ENCODE measurements around the gene CPTP.

CPTP gene

DNA sequence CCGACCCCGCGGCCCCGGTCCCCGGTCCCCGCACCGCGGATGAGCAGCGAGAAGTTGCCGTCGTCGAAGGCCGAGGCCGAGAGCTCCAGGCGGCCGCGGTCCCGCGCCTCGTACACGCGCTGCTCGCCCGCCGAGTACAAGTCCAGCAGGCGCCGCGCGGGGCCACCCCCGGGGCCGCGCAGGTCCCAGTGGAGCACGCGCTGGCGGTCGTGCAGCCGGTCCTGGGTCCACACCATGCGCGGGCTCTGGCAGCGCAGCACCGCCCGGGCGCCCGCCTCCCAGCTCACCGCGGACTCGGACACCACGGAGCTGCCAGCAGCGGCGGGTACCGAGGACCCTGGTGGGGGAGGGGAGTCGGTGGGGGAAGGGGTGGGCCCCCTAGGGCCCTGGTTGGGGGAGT, 30.8 kb downstream of the CPTP start:
- peak; percentile 67 for DNase-seq (ENCODE audit: low spot score)
- TF ChIP-seq, protein P1, sequence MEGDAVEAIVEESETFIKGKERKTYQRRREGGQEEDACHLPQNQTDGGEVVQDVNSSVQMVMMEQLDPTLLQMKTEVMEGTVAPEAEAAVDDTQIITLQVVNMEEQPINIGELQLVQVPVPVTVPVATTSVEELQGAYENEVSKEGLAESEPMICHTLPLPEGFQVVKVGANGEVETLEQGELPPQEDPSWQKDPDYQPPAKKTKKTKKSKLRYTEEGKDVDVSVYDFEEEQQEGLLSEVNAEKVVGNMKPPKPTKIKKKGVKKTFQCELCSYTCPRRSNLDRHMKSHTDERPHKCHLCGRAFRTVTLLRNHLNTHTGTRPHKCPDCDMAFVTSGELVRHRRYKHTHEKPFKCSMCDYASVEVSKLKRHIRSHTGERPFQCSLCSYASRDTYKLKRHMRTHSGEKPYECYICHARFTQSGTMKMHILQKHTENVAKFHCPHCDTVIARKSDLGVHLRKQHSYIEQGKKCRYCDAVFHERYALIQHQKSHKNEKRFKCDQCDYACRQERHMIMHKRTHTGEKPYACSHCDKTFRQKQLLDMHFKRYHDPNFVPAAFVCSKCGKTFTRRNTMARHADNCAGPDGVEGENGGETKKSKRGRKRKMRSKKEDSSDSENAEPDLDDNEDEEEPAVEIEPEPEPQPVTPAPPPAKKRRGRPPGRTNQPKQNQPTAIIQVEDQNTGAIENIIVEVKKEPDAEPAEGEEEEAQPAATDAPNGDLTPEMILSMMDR (IDR thresholded peaks at IDR 0.05; ENCODE audit: borderline replicate concordance, control extremely low read depth, extremely low read depth, insufficient read depth, missing control alignments) = no peak
- in situ Hi-C loops (cut with MboI; ENCODE audit: low sequenced_read_pairs, unreplicated experiment) = no loop called here

DNA sequence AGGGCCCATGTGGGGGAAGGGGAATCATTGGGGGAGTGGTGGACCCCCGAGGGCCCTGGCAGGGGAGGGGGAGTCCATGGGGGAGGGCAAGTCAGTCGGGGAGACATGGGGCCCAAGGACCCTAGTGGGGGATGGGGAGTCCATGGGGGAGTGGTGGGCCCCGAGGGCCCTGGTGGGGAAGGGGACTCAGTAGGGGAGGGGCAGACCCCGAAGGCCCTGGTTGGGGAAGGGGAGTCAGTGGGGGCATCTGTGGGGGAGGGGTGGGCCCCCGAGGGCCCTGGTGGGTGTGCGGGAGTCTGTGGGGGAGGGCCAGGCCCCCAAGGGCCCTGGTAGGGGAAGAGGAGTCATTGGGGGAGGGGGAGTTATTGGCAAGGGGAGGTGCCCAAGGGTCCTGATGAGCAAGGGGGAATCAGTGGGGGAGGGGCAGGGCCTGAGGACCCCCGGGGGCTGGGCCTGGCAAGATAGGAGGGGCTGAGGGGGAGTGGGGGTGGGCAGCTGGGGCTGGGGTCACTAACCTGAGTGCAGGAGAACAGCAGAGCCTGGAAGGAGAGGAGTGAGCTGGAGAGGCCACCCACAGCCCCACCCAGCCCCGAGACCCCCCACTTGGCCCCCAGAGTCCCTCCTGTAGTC, 31.7 kb downstream of the CPTP start:
- in situ Hi-C loops (cut with MboI; ENCODE audit: low sequenced_read_pairs, unreplicated experiment) = no loop called here
- no peak for DNase-seq (ENCODE audit: low spot score)

DNA sequence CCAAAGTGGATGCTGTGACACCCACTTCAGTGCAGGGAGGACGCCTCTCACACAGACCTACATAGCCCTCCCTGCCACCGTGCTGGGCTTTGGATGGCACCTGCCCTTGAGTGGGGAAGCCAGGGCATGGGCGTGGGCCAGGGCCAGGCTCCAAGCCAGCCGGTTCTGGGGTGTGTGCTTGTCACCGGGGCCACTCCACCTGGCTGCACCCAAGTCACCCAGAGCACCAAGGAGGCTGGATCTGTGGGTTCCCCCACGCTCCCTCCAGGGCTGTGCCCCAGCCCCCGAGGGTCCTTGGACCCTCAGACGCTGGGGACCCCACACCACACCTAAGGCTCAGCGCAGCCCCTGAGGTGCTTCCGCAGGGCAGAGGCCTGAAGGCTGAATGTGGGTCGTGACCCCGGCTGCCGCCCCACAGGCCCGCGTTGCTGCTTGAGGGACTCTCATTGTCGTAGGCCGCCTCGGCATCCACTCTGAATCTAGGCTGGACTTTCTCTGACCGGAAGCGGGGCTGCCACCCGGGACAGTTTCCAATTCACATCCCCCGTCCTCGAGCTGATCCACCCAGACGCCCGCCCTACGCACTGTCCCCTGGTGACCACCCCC, 32.3 kb downstream of the CPTP start:
- TF ChIP-seq, protein P1 (IDR thresholded peaks at IDR 0.05; ENCODE audit: borderline replicate concordance, control extremely low read depth, extremely low read depth, insufficient read depth, missing control alignments) = no peak
- no peak for DNase-seq (ENCODE audit: low spot score)
- in situ Hi-C loops (cut with MboI; ENCODE audit: low sequenced_read_pairs, unreplicated experiment) = no loop called here

More for the DNA sequence above, 31.7 kb downstream of the CPTP start:
- TF ChIP-seq, protein P1 (IDR thresholded peaks at IDR 0.05; ENCODE audit: borderline replicate concordance, control extremely low read depth, extremely low read depth, insufficient read depth, missing control alignments) = no peak

DNA sequence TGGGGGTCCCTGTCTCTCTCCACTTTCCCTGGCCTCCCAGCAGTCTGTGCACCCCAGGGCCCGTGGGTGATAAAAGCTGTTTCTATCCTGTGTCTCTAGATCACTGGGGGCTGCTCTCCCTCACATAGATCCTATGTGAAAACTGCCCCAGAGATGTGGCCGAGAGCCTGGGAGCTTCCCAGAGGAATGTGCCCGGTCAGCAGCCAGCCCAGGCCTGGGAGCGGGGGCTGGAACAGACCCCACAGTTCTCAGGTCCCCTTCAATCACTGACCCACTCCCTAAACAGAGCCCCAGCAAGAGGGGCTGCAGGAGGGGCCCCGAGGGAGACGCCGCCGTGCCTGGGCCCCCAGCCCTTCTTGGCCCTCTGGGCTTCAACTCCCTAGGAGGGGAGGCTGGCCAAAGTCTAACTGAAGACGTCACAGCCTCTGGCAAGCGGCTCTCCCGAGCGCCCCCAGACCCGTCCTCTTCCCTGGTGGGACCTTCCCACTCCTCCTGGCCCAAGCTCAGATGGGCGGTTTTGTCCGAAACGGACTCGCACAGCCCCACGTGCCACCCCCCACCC, 33.4 kb downstream of the CPTP start:
- DNase-seq (ENCODE audit: low spot score) = no peak
- TF ChIP-seq, protein P1 (IDR thresholded peaks at IDR 0.05; ENCODE audit: borderline replicate concordance, control extremely low read depth, extremely low read depth, insufficient read depth, missing control alignments) = no peak
- in situ Hi-C loops (cut with MboI; ENCODE audit: low sequenced_read_pairs, unreplicated experiment) = no loop called here

DNA sequence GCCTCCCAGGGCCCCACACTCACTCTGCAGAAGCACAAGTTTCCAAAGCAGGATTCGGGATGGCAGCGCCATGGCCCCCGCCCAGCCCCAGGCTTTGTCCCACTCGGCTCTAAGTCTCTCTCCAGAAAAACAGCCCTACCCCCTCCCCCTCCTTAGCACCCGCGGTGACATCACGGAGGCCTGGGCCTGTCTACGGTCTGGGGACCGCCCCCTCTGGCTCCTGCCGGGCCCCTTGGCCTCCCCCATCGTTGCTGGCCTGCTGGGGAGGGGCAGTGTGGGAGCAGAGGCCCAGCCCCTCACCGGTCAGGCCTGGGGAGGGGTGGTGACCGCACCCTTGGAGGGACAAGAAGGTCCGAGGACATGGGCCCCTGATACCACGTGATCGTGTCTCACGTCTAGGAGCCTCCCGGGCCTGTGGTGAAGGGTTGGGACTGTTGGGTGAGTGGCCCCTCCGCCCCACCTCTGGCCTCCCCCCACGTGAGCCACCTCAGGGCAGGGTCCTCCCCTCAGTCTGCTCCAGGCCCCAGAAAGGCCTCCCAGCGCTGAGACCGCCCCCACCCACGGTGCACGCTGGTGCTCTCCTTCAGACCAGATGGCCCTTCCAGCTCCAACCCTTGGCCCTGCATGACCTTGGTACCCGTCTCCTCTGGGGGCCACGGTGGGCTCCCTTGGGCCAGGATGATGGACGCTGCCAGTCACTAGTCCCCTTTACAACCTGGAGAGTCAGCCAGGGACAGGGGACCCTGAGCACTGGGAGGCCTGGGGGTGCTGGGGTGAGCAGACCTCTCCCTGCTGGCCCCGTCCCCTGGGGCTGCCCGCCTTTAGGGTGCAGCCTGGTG, 34.0 kb downstream of the CPTP start, which contains the start of gene MXRA8:
MXRA8 (minus strand) TSS at position 123 of the 839 bp plus-strand sequence; CDS start at position 72, 51 bp downstream.
- TF ChIP-seq, protein P1 (IDR thresholded peaks at IDR 0.05; ENCODE audit: borderline replicate concordance, control extremely low read depth, extremely low read depth, insufficient read depth, missing control alignments) = no peak
- in situ Hi-C loops (cut with MboI; ENCODE audit: low sequenced_read_pairs, unreplicated experiment) = no loop called here
- DNase-seq (ENCODE audit: low spot score) = no peak

DNA sequence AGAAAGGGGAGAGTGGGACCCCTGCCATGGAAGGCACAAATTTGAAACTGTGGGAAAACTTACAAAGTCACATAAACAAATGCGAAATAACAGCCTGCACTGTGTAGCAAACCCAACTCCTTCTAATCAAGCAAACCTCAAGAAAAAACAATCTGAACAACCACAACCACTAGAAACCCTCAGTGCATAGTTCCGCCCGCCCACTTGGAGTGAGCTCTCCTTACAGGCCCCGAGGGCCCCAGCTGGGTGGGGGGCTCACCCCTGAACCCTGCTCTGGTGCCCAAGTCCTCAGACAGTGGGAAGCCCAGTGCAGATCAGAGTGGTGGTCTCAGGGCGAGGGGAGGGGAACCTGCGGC, 34.7 kb downstream of the CPTP start:
- in situ Hi-C loops (cut with MboI; ENCODE audit: low sequenced_read_pairs, unreplicated experiment) = no loop called here
- DNase-seq (ENCODE audit: low spot score) = peak; percentile 73
- TF ChIP-seq, protein P1 (IDR thresholded peaks at IDR 0.05; ENCODE audit: borderline replicate concordance, control extremely low read depth, extremely low read depth, insufficient read depth, missing control alignments) = no peak

Measured in GM13976 (cell line).